Uterus (tissue), 4 donors: ENCODE measurements around the gene TP53BP1. TPM values are rescaled to one million over a fixed set of nuclear protein-coding genes. Genes with fewer than 3 reads are reported as not detected.
A peak's percentile ranks its signal among the peaks of the same experiment; 100 is the strongest.

ENCODE experiments used
- DNase-seq, 2 donors: peaks; one replicate each; pipeline ENCODE4 v3.0.0-alpha.2; 2019 to 2020
- H3K27ac ChIP-seq, 2 donors: fragments of 200-600 bp; sonication (generic); 1 replicate in 1 of 2; 2 replicates in 1 of 2; pipeline ENCODE4 v1.5.1; 2016 to 2018
- H3K27me3 ChIP-seq, 2 donors: fragments of 200-600 bp; sonication (generic); one replicate each; pipeline ENCODE4 v1.5.1; 2018 to 2019; ENCODE audit warnings: control low read depth in 1 of 2
- H3K36me3 ChIP-seq, 2 donors: fragments of 200-600 bp; sonication (generic); one replicate each; pipeline ENCODE4 v1.5.1; 2019; ENCODE audit warnings: control low read depth in 1 of 2
- H3K4me1 ChIP-seq, 2 donors: fragments of 200-600 bp; sonication (generic); one replicate each; pipeline ENCODE4 v1.5.1; 2018 to 2019; ENCODE audit warnings: control low read depth in 1 of 2
- H3K4me3 ChIP-seq, 2 donors: fragments of 200-600 bp; sonication (generic); 1 replicate in 1 of 2; 2 replicates in 1 of 2; pipeline ENCODE4 v1.5.1; 2018 to 2019; ENCODE audit warnings: mild to moderate bottlenecking in 1 of 2
- H3K9me3 ChIP-seq, 2 donors: fragments of 200-600 bp; sonication (generic); one replicate each; pipeline ENCODE4 v1.5.1; 2019; ENCODE audit warnings: control low read depth in 1 of 2
- CTCF ChIP-seq, 4 experiments: fragments of 200-600 bp in 2 of 4; fragments of 450-650 bp in 2 of 4; sonication (generic) in 2 of 4; IDR thresholded peaks; one replicate each; pipeline ENCODE4 v1.5.1; 2016 to 2019; ENCODE audit warnings: antibody characterized with exemption in 4 of 4, mild to moderate bottlenecking in 2 of 4, moderate library complexity in 1 of 4
- POLR2A ChIP-seq, 2 donors: fragments of 450-650 bp; IDR thresholded peaks; one replicate each; pipeline ENCODE4 v1.6.1; 2016; ENCODE audit warnings: antibody characterized with exemption in 2 of 2, mild to moderate bottlenecking in 1 of 2, moderate library complexity in 1 of 2
- intact Hi-C: fragments of 100-400 bp; cut with DNase I; formaldehyde crosslinking; loops from one replicate; pipeline ENCODE4 v1.15.1; 2023; ENCODE audit warnings: low total_unique reads
- total RNA-seq, 4 donors: library from RNA; depleted of rRNA in 3 of 4; stranded (reverse); fragments of >200 nt in 3 of 4; gene quantifications; one replicate each; pipeline versions ENCODE4 v1.1.0 to v1.2.4, GENCODE V29; 2014 to 2023
- donor health status: DM: yes; HTN: yes; CAD: no.

Gene TP53BP1
- total RNA-seq, 4 donors from 2014 or later = 30.2 to 150 (median 51.4) TPM

- no peaks in the 10 kb centered on the region for H3K4me1 ChIP-seq
- peak overlapping the region; percentile 16 to 23 for H3K27ac ChIP-seq
- intact Hi-C loops = no loop called here
- no peak overlapping the region for H3K4me3 ChIP-seq
- no peaks in the 10 kb centered on the region for H3K9me3 ChIP-seq
- no peak for DNase-seq
- H3K27me3 ChIP-seq = no peaks in the 10 kb centered on the region
- H3K36me3 ChIP-seq = no peaks in the 10 kb centered on the region
- TF ChIP-seq POLR2A (IDR thresholded peaks at IDR 0.05) (no peak), CTCF (IDR thresholded peaks at IDR 0.05) (no peak)
Observed at GRCh38 chr15:43531018-43531670, 38.2 kb upstream of the TP53BP1 start.

GRCh38 chr15:43529587-43530345 lies 36.8 kb upstream of the TP53BP1 start:
- no peak for DNase-seq
- TF ChIP-seq POLR2A (IDR thresholded peaks at IDR 0.05) (no peak), CTCF (IDR thresholded peaks at IDR 0.05) (no peak)
- intact Hi-C loops = no loop called here
- H3K4me1 ChIP-seq = no peaks in the 10 kb centered on the region
- H3K36me3 ChIP-seq = no peaks in the 10 kb centered on the region
- no peak overlapping the region for H3K27ac ChIP-seq
- no peaks in the 10 kb centered on the region for H3K27me3 ChIP-seq
- peaks cover 0 to 2% of the 10 kb centered on the region in 2 donors for H3K9me3 ChIP-seq
- H3K4me3 ChIP-seq = no peak overlapping the region

- no peaks in the 10 kb centered on the region for H3K36me3 ChIP-seq
- no peak for DNase-seq
- TF ChIP-seq CTCF (IDR thresholded peaks at IDR 0.05) = no peak
- no peak for TF ChIP-seq POLR2A (IDR thresholded peaks at IDR 0.05)
- no peak overlapping the region for H3K27ac ChIP-seq
- no peaks in the 10 kb centered on the region for H3K4me1 ChIP-seq
- H3K4me3 ChIP-seq = no peak overlapping the region
- H3K27me3 ChIP-seq = no peaks in the 10 kb centered on the region
- peaks cover 0 to 3% of the 10 kb centered on the region in 2 donors for H3K9me3 ChIP-seq
- intact Hi-C loops = no loop called here
Observed at GRCh38 chr15:43529141-43529540, 36.2 kb upstream of the TP53BP1 start.

GRCh38 chr15:43528542-43529007 lies 35.6 kb upstream of the TP53BP1 start:
- no peak overlapping the region for H3K4me3 ChIP-seq
- H3K36me3 ChIP-seq = no peaks in the 10 kb centered on the region
- H3K9me3 ChIP-seq = peaks cover 0 to 9% of the 10 kb centered on the region in 2 donors
- TF ChIP-seq CTCF (IDR thresholded peaks at IDR 0.05) = no peak
- TF ChIP-seq POLR2A (IDR thresholded peaks at IDR 0.05) = no peak
- H3K27ac ChIP-seq = no peak overlapping the region
- H3K27me3 ChIP-seq = no peaks in the 10 kb centered on the region
- intact Hi-C loops = no loop called here
- H3K4me1 ChIP-seq = no peaks in the 10 kb centered on the region
- DNase-seq = no peak
